Measurements from ENCODE around the gene FAM78B.

The FAM78B gene

DNA sequence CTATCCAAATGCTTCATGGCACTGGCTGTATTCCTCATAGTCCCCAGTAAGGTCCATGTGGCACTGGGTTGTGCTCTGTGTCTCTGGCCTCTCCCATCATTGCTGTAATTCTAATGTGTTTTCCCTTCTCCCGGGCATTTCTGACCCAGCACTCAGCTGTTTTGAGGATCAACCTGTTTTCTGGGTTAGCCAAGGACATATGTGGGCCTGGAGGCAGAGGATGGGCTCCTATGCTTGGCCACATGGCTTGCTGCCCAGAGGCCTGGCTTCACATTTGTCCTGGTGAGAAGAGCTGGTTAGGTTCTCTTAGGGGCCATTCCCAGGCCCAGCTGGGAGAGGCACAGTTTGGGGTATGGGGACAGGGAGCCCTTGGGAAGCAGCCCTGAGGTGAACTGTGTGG, 103.1 kb downstream of the FAM78B start:
- DNase-seq: no peak

DNA sequence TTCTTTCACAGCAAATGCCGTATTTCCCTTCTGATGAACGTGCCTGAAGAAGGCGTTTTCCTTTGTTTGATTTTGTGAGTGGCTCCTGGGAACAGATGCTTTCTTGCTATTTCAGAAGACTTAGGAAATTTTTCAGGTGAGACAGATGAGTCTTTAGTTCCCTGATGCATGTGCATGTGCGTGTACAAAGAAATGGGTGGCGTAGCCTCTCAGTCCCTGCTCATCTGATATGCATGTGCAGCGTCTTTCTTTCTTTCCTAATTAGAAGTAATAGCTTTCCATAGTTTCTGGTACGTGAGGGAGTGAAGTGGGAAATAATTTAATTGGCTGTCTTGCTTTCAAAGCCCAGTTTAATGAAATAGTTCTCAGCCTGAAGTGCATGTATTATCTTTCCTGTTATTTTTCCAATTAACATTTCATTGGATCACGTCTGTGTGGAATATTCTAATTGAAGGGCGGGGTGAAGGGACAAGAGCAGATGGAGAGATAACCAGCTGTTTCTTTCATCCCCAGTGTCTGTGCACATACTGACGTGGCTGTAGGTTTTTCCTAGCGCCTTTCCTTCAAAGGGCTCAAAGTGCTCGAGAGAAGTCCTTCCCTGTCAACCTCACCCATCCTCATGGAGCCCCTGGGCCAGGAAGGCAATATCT, 104.3 kb downstream of the FAM78B start:
- DNase-seq: no peak

- no peak for DNase-seq
These were observed 109.2 kb downstream of the FAM78B start for GRCh38 chr1:166057650-166058049.

DNA sequence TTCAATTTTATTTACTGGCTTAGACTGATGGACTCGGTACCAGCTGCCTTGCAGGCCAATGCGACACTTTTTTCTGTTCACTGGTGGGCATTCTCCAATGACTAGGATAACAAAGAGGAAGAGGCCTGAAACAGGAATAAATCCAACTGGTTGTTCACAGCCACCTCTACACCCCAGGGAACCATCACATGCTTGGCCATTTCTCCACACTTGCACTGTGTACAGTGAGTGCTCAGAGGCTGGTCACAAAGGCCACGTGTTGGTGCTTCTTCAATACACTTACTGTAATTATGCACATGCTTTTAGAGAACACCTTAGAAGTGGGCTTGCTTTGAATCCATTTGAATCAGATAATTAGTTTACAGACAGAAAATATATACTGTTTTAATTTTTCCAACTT, 113.4 kb downstream of the FAM78B start:
- no peak for DNase-seq

DNA sequence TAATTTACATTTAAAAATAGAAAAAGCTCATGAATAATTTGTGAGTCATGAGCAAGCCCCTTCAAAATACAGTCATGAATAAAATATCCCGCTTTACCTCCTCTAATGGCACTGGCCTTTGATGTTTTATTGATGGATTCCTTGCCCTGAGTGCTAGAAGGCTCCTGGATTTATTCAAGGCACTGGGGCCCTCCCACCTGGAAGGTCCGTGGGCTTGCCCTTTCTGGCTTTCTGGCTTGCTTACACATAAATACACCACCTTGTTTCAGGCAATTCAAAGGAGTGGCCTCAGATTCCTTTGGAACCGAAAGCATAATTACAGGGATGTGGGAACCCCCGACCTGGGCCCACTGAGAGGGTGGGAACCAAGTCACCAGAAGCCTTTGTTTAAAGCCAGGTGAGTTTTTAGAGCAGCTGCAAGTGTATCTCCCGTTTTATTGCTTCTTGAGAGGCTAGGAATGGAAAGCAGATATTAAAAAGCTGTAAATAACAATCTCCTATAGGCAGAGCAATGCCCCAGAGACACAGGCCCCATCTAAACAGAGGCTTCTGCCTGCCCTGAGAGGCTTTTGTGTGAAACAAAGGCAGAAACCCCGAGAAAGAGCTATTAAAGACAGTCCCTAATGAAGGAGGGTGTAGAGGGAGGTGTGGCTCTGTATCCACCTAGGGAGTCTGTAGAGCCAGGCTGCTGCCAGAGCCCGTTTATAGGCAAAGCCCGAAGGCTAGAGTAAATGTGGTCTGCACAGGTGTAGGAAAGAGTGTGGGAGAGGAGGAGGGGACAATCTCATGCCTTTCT, 126.4 kb downstream of the FAM78B start:
- DNase-seq: no peak

GRCh38 chr1:166039436-166040201, 127.2 kb downstream of the FAM78B start:
- no peak for DNase-seq

- DNase-seq: no peak
These were observed 130.7 kb downstream of the FAM78B start for GRCh38 chr1:166036092-166036491.

DNA sequence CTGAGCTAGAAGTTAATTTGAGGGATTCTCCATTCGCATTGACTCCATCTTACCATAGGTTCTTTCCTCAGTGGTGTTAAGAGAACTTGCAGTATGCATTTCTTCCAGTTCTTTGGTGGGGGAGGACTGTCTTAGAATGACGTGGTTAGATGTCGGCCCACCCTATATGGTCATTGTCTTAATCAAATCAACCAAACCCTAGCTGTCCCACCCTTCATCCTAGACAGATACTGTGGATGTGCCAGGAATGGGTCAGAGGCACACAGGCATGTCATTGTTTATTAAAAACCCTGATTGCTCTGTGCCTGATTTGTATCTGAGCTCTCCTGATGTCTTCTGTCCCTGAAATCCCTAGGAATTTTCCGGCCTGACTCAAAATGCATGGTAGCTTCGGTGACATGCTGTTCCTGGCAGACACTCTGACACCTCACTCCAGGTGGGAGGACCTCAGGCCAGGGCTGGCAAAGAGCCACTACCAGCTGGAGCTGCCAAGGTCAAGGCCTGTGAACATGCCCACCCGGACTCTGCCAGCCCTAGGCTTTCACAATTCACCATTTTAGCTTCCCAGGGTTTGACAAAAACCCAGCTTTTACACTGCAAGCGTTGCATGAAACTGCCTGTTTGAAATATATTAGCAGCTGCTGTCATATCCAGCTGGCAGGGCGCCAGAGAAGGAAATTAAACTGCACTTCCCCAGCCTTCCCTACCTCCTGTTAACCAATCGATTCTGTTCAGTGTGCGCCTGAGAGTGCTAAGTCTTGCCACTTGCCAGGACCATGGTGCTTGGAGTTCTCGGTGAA, 134.0 kb downstream of the FAM78B start:
- DNase-seq: no peak

DNA sequence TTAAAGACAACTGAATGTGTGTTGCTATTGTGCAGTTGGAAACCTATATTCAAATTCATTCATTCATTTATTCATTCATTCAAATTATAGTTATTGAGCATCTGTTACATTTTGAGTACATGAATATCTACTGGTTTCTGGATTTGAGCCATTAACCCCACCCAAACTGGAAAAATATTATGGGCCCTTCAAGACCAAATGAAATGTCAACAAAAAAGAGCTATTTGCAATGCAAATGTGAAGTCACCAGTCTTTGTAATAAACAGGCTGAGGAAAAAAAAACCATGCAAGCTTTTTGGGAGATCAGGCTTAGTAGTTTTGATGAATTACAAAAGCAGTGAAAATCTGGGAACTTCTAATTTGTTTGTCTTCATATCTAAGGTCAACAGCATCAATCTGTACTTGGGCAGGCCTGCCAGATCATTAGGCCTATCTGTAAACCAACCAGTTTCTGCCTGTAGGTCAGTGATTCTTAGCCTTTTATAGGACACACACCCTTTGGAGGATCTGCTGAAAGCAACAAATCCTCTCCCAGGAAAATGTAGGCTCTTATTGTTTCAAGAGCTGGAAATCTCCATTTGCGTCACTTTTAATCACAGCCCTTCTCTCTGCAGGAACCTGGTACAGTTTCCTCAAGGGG, 134.7 kb downstream of the FAM78B start:
- DNase-seq: no peak

- no peak for DNase-seq
These were observed 137.4 kb downstream of the FAM78B start for GRCh38 chr1:166029196-166029945.

DNA sequence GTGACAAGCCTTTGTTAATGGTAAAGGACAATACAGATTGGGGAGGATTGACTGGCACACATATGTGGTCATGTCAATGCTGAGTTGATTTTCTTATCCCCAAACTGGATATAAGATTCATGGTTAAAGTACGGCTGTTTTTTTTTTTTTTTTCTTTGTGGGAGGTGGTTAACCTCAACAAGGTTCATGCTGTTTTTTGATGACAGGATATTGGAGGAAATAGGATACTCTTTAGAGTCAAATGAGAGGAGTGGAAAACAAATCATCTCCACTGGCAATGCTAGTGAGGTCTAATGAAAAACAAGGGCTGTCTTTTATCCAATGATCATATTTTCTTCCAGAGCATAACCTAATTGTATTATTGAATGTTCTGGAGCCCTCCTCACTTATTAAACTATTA, 140.2 kb downstream of the FAM78B start:
- DNase-seq: no peak

DNA sequence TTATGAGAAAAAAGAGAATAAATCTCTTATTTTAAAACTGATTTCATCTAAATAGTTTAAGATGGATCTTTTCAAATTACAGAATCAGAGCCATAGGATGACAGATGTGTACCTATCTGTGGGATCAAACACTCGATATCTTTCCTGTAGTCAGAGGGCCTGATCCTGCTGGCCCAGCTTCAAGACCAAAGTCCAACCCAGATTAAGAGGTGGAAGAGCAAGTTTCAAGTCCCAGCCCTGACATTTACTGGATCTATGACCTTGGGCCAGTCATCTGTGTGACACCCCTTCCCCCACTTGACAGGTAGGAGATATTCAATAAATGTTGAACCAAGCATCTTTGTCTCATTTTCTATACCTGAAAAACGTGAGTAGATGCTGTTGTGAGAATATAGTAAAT, 140.7 kb downstream of the FAM78B start:
- no peak for DNase-seq

DNA sequence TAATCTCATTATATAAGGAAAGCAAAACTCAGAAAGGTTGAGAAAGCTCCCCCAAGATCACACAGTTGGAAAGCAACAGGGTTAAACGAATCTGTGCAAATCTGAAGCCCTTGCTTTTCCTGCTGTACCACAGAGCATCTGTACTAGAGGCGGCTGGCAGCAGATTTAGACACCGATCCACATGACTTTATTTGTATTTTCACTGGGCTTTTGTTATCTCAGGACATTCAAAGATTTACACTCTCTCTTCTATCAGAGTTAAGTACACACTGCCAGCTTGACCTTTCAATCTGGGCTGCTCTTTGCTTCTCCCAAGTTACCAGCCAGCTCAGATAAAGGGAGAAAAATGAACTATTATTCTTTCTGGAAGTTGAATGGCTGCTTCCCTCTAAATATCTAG, 146.6 kb downstream of the FAM78B start:
- no peak for DNase-seq
